ENCODE data around the gene SYT13.

Gene SYT13, protein sequence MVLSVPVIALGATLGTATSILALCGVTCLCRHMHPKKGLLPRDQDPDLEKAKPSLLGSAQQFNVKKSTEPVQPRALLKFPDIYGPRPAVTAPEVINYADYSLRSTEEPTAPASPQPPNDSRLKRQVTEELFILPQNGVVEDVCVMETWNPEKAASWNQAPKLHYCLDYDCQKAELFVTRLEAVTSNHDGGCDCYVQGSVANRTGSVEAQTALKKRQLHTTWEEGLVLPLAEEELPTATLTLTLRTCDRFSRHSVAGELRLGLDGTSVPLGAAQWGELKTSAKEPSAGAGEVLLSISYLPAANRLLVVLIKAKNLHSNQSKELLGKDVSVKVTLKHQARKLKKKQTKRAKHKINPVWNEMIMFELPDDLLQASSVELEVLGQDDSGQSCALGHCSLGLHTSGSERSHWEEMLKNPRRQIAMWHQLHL

DNA sequence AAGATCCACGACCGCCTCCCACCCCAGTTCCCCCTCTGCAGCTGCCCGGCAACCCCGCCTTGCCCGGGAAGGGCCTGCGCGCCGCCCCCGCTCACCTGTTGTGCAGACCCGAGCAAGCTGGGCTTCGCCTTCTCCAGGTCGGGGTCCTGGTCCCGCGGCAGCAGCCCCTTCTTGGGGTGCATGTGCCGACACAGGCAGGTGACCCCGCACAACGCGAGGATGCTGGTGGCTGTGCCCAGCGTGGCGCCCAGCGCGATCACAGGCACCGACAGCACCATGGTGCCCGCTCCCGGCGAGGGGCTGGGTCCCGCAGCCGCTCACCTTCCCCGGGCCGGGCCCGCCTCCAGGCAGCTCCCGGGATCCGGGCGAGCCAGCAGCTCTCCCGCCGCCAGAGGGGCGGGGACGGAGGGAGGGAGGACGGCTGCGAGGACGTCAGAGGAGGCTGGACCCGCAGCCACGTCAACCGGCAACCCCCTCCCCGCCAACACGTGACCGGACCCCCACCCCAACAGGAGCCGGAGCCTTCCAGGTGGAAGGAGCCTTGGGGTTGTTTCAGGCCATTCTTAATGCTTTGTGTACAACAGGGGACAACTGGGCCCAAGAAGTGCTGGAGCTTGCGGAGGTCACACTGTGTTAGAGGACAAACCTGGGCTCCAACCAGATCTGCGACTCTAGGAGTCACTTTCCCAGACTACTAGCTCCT lies at the start of gene SYT13:
Gene SYT13 (minus strand): TSS at position 412 of the 703 bp plus-strand sequence. CDS start 134 bp downstream, at position 278.
- DNase-seq = no peak

DNA sequence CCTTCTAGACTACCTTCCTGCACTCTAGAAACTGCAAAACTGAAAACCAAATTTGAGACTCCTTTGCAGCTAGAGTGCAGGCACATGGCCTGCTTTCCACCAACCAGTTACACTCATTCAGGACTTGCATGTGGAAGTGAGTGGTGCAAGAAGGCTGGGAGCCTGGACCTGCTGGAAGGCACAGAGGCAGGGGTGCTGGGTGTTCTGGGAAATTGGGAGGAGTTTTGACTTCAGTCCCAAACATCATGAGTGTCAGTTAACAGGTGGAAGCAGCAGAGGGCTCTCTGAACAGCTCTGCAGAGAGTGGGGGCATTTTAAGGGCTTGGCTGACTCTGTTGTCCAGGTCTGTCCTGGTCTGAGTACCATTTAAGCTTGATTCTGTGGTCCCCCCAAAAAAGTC lies 49.3 kb upstream of the SYT13 start:
- DNase-seq = no peak

DNA sequence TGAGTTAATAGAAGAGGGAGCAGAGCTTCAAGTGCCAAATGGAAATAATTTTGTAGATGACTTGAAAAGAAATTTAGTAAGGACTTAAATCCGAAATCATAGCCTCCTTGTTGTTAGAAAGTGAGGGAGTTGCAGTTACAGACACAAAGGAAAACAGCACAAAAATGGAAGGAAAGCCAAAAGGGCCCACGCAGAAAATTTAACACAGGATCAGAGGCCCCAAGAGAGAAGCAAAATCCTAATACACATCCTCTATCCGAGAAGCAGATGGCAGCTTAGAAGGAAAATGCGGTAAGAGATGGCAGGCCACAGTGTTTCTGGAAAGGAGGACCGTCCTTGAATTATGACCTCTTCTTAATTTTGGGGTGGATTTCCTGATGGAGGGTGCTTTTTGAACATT lies 48.7 kb upstream of the SYT13 start:
- no peak for DNase-seq

DNA sequence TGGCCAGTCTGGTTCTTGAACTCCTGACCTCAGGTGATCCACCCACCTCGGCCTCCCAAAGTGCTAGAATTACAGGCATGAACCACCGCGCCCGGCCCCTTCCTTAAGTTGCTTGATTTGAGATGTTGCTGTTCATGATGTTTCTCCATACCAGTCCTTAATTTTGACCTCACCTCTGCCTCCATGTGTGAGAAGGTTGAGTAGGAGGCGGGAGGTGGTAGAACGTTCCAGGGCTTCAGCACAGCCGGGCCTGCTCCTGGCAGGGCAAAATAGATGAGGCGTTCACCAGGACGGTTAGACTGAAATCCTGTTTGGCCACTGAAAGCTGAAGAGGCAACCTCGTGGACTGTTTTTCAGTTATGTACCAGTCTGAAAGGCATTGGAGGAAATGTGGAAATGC lies 48.3 kb upstream of the SYT13 start:
- no peak for DNase-seq

DNA sequence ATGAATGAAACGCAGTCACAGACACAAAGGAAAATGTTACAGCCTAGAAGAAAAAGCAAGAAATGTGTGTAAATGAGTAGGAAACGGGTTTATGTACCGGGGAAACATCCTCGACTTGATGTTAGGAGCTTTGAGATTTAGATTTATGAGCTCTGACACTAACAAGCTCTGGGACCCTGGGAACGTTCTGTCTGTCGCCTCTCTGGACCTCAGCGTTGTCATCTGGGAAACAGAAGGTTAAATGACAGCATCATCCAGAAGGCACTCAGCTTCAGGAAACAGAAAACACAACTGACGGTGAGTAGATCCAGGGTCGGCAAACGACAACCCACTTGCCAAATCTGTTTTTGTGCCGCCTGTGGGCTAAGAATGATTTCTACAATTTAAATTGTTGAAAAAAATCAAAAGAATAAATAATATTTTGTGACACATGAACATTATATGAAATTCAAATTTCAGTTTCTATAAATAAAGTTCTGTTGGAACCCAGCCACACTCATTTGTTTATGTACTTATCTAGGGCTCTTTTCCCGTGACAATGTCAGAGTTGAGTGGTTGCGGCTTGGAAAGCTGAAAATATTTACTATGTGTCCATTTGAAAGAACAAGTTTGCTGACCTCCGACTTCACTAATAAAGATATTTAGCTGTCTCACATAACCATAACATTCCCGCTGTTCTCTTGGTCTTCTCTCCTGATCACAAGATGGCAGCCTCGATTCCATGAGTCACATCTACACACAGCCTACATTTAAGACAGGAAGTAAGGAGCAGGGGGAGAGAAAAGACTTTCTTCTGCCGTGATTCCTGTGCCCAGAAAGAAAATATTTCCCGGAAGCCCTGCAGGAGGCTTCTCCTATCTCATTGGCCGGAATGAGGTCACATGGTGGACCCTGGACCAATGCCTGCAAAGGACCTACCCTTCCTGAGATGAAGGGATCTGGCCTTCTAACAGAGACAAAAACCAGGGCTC lies 47.1 kb upstream of the SYT13 start:
- DNase-seq = no peak

DNA sequence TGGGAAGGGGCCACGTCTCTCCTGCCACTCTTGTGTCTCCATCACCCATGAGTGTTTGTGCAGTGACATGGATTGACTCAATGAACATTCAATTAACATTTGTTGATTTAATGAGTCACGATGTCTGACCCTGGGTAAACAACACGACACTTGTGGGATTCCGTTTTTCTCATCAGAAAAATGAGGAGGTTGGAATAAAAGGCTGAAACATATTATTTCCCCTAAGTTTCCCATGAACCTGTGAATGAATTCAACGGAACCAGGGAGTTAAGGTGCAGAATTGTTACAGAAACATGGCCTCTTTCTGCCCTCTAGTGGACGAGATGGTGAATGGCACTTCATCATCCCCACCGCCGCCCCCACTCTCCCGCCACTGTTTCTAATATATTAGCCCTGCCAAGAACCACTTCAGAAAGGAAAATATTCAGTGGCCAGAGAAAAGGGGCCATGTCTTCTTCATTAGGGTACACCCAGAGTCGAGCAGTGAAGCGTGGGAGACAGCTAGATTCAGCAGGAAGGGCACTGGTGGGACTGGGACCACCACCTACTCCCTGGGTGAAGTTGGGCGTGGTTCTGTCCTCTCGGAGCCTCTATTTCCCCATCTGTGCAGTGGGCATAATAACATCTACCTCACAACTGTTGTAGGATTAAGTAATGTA lies 46.3 kb upstream of the SYT13 start:
- DNase-seq = peak; percentile 40 to 56

DNA sequence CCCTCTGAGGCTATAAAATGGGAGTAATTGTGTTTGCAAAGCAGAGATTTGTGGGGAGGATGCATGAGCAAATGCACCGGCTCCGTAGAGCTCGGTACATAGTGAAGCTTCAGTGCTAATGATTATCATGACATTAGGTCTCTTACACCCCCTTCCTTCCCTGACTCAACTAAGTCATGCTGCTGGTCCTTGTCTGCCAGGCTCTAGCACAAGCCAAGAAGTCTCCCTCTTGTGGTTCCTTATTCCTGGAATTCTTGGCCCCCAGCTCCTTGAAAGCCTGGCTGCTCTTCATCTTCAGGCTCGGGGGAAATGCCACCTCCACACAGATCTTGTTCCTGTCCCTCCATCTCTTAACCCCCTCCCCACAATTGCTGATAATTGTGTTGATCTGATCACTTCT lies 45.7 kb upstream of the SYT13 start:
- DNase-seq = no peak

DNA sequence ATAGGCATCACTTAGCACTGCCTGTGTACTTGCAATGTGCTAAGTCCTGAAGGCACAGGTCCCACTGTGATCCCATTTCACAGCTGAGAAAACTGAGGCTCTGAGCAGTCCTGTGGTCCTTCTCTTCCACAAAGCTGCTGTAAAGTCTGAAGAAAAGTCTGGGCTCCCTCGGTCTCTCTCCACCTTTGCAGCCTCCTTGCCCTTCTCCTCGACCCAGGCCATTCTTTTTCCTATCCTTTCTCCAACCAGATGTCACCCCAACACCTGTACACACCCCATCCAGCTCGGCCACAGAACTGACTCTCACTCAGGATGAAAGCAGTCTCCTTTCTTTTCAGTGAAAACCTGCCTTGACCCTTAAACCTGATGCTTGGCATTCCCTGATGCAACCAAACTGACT lies 42.6 kb upstream of the SYT13 start:
- DNase-seq = no peak

DNA sequence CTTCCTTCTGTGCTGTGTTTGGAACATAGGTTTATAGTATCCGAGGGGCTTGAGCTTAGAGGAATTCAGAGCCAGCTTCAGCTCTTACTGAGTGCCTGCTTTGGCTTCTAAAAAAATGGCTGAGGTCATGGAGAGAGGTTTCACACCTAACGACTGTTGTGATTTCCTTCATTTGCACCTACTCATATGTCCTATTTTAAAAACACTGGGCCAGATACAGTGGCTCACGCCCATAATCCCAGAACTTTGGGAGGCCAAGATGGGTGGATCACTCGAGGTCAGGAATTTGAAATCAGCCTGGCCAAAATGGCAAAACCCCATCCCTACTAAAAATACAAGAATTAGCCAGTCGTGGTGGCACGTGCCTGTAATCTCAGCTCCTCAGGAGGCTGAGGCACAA lies 38.3 kb upstream of the SYT13 start:
- DNase-seq = no peak

DNA sequence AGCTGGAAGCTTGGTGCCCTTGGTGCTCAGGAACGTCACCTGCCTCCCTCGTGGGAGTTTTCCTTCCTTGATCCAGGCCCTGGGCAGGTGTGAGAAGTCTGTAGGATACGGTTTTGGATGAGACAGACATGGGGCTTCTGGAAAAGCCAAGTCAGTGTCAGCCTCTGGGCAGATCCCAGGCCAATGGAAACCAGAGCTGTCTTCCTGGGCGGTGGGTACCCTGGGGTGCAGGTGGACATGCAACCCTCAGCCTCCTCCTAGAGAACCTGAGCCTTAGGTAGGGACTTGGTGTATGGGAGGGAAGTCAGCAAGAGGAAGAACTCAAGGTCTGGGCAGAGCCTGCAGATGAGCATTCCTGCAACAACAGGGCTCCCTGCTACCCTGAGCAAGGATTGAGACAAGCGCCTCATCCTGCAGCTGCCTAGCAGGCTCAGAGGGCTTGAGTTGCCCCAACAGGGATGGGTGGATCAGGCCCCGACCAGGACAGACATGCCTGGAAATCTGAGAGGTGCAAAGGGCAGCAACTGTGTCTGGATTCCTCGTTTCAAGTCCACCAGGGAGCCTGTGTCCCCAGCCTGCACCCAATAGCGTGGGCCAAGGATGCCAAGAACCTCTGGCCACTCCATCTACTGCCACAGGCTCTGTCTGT lies 37.6 kb upstream of the SYT13 start:
- no peak for DNase-seq

DNA sequence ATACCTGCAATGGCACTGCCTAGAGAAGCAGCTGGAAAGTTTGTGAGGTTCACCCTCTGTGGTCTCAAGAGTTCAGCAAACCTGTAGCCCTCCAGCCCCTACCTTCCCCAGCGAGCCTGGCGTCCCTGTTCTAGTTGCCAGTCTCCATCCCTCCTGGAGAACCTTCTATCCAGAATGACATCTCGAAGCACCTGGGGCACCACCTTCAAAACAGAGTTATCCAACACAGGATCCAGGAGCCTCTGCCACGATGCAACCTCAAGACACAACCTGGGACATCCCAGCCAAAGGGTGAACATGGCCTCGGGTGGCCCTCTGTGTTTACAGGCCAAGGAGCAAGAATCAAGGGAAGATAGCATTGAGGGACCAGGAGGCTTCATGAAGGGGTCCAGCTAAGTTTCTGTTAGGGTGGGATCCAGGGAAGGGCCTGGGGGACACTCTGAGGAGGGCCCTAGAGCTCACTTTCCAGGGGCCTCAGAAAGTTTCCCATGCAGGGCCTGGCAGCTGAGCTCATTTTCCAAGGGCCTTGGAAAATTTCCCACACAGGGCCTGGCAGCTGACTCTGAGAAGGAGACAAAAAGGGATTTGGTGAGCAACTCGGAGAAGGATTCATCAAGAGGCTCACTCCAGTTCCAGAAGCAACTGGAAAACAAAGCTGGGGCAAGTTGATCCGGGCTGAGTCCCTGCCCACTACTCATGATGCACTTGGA lies 36.9 kb upstream of the SYT13 start:
- DNase-seq = no peak

DNA sequence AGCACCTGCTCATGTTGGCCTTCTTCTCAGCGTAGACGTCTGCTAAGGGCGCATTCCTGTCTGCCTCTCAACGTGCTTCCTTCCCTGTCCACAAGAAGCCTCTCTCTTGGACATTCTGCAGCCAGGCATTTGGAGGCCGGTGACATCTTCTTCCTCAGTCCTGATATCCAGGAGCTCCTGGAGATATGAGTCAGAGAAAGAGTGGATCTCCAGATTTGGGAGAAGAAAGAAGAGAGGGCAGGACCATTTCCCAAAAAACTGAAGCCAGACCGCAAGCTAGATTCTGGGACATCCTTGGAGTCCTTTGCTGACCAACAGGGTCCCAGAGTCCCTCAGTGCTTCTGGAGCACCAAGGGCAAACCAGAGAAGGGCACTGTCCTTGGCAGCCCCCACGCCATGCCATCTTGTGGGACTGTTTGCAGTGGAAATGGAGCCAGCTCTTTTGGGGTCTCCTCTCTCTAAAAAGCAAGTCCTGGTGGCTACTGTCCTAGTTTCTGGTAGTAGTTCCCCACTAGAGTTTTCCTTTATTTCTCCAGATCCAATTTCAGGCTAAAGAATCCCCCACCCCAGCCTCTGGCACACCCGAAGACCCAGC lies 36.1 kb upstream of the SYT13 start:
- DNase-seq = no peak

DNA sequence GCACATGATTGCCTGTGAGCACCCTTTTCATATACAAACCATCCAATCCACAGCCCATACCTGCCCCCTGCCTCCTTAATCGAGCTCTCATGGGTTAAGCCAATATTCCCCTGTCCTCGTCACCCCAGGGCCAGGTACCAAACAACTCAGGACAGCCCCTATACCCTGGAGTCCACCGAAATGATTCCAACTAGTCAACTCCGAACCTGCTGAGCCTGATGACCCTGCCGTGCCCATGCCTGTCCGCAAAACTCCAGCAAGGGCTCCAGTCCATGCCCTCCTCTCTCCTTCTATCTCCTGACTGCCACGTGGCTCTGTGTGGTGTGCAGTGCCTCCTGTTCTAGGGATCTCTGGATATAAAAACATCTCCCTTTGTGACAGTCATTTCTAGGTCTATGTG lies 35.5 kb upstream of the SYT13 start:
- DNase-seq = no peak

DNA sequence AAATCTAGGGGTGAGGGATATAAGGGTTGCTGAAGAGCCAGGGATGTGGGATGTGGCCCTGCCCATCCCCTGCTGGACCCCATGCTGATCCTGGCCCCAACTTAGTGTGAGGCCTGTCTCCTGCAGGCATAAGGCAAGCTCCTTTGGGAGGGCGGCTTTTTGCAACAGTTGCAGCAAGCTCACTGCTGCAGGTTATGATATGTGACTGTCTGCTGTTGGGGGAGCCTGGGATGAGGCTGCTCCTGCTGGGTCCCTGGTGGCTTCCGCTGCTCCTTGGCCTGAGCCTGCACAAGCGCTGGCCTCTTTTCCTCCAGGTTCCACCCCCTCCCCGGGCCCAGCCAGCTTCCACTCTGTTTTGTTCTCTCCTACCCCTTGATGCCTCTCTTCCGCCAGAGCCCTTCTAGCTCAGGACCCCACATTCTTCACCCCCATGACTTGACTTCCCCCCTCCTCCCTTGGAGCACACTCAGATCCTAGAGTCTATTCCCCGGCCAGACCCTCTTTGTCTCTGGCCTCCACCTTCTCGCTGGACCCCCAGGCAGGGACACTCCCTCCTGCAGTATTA lies 35.0 kb upstream of the SYT13 start:
- DNase-seq = no peak

DNA sequence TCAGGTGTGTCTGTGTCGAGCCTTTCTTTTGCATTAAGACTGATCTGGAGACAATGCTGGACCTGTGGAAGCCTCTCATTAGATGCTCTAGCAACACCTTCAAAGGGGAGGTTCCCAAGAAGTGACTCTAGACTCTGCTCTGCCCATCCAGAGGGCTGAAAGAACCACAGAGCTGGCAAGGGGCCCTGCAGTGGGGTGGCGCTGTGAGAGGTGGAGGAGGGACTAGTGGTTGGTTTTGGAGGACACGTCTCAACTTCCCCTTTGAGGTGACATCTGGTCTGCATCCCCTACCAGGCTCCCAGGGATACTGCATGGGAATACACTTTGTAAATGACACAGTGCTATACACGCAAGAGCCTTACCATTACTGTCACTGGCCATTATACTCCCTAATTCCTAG lies 34.2 kb upstream of the SYT13 start:
- DNase-seq = no peak

DNA sequence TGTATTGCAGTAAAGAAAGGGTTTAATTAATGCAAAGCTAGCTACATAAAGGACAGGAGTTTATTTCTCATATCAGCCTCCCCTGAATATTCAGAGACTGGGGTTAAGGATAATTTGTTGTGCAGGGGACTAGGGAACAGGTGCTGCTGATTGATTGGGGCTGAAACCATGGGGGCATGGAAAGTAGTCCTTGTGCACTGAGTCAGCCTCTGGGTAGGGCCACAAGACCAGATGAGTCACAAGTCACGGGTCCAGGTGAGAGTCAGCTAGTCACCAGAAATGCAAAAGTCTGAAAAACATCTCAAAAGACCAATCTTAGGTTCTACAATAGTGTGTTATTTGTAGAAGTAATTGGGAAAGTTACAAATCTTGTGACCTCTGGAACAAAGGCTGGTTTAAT lies 32.9 kb upstream of the SYT13 start:
- no peak for DNase-seq

DNA sequence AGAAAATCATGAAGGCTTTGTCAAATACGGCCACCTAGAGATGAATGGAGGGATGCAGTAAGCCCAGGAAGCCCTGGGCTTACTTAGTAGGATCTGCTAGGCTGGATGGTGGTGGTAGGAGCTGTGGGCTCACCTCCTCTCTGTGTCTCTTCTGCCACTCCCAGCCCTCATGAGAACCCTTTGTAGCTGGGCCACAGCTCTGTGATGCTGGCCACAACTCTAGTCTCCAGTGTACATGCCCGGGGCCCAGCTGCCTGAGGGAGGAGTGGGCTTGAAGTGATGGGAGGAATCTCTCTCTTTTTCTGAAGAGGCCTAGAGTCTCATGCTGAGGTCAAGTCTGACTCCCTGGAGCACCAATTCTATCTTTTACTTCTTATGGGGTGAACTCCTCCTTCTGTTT lies 32.4 kb upstream of the SYT13 start:
- no peak for DNase-seq

DNA sequence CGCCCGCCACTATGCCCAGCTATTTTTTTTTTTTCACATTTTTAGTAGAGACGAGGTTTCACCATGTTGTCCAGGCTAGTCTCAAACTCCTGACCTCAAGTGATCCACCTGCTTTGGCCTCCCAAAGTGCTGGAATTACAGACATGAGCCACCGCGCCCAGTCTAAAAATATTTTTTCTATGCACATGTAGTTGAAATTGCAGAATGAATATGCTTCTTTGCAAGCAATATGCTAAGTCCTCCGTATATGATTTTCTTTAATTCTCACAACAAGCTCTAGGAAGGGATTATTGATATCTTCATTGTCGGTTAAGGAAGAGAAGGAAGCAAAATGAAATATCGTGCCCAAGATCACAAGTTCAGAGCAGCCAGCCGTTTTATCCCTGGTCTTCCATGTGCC lies 30.1 kb upstream of the SYT13 start:
- no peak for DNase-seq

DNA sequence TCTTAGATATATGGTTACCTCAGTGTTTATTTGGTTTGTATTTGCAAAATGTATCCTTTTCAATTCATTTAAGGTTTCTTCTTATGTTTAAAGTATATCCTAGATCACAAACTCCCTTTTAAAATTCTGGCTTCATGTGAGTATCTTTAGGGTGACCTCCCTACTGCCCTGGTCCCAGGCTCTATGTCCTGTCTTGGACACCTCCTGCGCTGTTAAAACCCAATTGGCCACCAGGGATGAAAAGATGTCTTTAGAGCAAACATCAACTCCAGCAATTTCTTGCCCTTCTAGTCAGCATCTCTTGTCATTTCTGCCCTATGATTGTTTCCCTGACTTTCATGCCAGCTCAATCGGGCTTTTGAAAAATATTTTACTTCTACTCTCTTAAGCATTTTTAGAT lies 28.8 kb upstream of the SYT13 start:
- no peak for DNase-seq

DNA sequence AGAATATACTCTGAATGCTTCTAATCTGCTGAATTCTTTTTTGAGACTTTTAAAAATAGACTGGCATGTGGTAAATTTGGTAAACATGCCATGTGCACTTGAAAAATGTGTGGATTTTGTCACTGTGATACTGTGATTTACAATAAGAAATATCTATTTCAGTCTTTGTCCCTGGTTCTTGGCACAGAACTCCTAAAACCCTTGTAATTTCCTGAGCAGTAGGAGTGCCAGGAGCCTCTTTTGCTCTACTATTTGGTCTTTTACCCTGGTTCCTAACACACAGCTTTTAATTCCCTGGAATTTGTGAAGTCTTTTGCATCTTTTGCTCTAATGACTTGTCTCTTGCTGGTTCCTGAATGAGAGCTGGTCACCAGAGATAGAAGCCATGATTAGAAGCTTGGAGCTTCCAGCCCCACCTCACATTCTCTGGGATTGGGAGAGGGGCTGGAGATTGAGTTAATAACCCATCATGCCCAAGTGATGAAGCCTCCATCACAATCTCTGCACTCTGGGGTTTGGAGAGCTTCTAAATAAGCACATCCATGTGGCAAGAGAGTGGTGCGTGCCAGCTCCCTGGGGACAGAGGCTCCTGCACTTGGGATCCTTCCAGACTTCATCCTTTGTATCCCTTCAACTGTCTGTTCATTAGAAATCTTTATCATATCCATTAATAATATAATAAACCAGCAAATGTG lies 27.2 kb upstream of the SYT13 start:
- DNase-seq = no peak

Data from activated T-cell treated with anti-CD3 and anti-CD28 coated beads, Interleukin-2, amount 50 U/mL, for 48 hours (primary cell).